Natural killer cell (primary cell): ENCODE results near the gene AK1. TPM values are rescaled to one million over a fixed set of nuclear protein-coding genes. Genes with fewer than 3 reads are reported as not detected.

Experiments
- ATAC-seq, 3 donors: fragments of 150-1000 bp in 2 of 3; fragments of 200-7000 bp in 1 of 3; cut with Tn5 transposase; 1 replicate in 1 of 3; 2 replicates in 2 of 3; pipeline ENCODE4 v1.10.0; 2021; ENCODE audit warnings: mild to moderate bottlenecking in 2 of 3, moderate library complexity in 2 of 3
- DNase-seq, 2 donors: peaks; one replicate each; pipeline versions ENCODE4 v3.0.0 to v3.0.0-alpha.2; 2013 to 2021; ENCODE audit warnings: mixed read lengths in 1 of 2
- H3K27ac ChIP-seq: one replicate; pipeline ENCODE4 v1.5.1; 2013; ENCODE audit warnings: mild to moderate bottlenecking, low read length
- H3K27me3 ChIP-seq: one replicate; pipeline ENCODE4 v1.6.1; 2013; ENCODE audit warnings: low read length; ENCODE audit not compliant: control insufficient read depth, insufficient read depth
- H3K36me3 ChIP-seq: one replicate; pipeline ENCODE4 v1.6.1; 2013; ENCODE audit warnings: low read length; ENCODE audit not compliant: control insufficient read depth, insufficient read depth
- H3K4me1 ChIP-seq: one replicate; pipeline ENCODE4 v1.6.1; 2013; ENCODE audit warnings: low read length; ENCODE audit not compliant: control insufficient read depth, insufficient read depth
- H3K4me3 ChIP-seq: one replicate; pipeline ENCODE4 v1.5.1; 2013; ENCODE audit warnings: low read length
- H3K9me3 ChIP-seq: one replicate; pipeline ENCODE4 v1.6.1; 2013; ENCODE audit warnings: low read length; ENCODE audit not compliant: control insufficient read depth, insufficient read depth
- H3K27ac Mint-ChIP-seq, 2 donors: one replicate each; pipeline ENCODE4 v1.8.0; 2022; ENCODE audit warnings: mild to moderate bottlenecking in 2 of 2, mixed read lengths in 2 of 2, moderate library complexity in 1 of 2
- H3K27me3 Mint-ChIP-seq, 2 donors: one replicate each; pipeline ENCODE4 v1.8.0; 2022; ENCODE audit warnings: low read depth in 2 of 2, mixed read lengths in 2 of 2
- H3K36me3 Mint-ChIP-seq: one replicate; pipeline ENCODE4 v1.8.0; 2022; ENCODE audit warnings: mixed read lengths
- H3K4me1 Mint-ChIP-seq, 2 donors: one replicate each; pipeline ENCODE4 v1.8.0; 2022; ENCODE audit warnings: mixed read lengths in 2 of 2
- H3K4me3 Mint-ChIP-seq: one replicate; pipeline ENCODE4 v1.8.0; 2022; ENCODE audit warnings: mild to moderate bottlenecking, moderate library complexity, mixed read lengths
- H3K9me3 Mint-ChIP-seq, 2 donors: one replicate each; pipeline ENCODE4 v1.8.0; 2022; ENCODE audit warnings: mixed read lengths in 2 of 2
- WGBS: methylation state at CpG from one replicate; pipeline ENCODE4 v1.1.7; 2013; ENCODE audit warnings: missing lambda C conversion rate; ENCODE audit not compliant: insufficient coverage; 5-methylcytosine and 5-hydroxymethylcytosine counted together
- intact Hi-C: fragments of 100-400 bp; cut with micrococcal nuclease; formaldehyde crosslinking; loops from one replicate; pipeline ENCODE4 v1.14.2; 2022
- total RNA-seq, 4 donors: library from RNA; stranded (reverse); fragments of 120-200 nt in 1 of 4; gene quantifications; one replicate each; pipeline versions ENCODE4 v1.2.3 to v1.2.4, GENCODE V29; 2013 to 2022
- TF ChIP-seq, protein P1 (sequence below): fragments of 200-600 bp; IDR thresholded peaks from one replicate; pipeline ENCODE4 v1.8.0; 2022; ENCODE audit warnings: antibody characterized with exemption

Gene AK1
- total RNA-seq, 3 donors from 2014 or later (not counting 1 experiment from before 2014, with no cell fraction given): 47.3 to 76.3 (median 54.2) TPM

DNA sequence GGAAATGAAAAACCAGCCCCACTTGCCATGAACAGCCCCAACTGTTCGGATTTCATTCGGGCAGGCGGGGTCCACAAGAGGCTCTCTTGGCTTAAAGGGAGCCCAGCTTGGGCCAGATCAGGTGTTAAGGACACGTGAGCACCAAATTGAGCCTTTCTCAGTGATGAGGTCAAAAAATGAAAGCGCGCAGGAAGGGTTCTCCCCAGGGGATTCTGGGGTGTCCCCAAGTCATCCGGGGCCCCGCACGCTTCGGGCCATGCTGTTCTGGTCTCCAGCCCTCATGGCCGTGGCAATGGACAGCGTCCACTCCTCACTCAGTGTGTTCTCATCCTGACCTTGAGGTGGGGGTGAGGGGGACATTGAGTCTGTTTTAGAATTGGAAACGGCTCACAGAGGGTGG lies 10.9 kb downstream of the AK1 start:
- Histone ChIP-seq H3K27me3 (no peaks in the 10 kb centered on the region), H3K36me3 (no peaks in the 10 kb centered on the region), H3K9me3 (no peaks in the 10 kb centered on the region), H3K4me1 (peaks cover 47% of the 10 kb centered on the region), H3K27ac (no peak overlapping the region), H3K4me3 (no peak overlapping the region)
- Mint-ChIP-seq H3K36me3 (no peaks in the 10 kb centered on the region), H3K9me3 (no peaks in the 10 kb centered on the region), H3K4me3 (no peak overlapping the region), H3K4me1 (peaks cover 14 to 32% of the 10 kb centered on the region in 2 donors), H3K27me3 (no peaks in the 10 kb centered on the region), H3K27ac (peak overlapping the region; percentile 1 to 60)
- ATAC-seq: no peak
- DNase-seq: no peak
- intact Hi-C loops: loop anchor here (5.0 to 10.0 kb wide), 3 partner anchors 64 to 362 kb away; partner anchors contain the start of genes CDK9 and FPGS
- TF ChIP-seq, protein P1, sequence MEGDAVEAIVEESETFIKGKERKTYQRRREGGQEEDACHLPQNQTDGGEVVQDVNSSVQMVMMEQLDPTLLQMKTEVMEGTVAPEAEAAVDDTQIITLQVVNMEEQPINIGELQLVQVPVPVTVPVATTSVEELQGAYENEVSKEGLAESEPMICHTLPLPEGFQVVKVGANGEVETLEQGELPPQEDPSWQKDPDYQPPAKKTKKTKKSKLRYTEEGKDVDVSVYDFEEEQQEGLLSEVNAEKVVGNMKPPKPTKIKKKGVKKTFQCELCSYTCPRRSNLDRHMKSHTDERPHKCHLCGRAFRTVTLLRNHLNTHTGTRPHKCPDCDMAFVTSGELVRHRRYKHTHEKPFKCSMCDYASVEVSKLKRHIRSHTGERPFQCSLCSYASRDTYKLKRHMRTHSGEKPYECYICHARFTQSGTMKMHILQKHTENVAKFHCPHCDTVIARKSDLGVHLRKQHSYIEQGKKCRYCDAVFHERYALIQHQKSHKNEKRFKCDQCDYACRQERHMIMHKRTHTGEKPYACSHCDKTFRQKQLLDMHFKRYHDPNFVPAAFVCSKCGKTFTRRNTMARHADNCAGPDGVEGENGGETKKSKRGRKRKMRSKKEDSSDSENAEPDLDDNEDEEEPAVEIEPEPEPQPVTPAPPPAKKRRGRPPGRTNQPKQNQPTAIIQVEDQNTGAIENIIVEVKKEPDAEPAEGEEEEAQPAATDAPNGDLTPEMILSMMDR: no peak
- 83% methylated on average over 12 of the region's 13 CpGs for WGBS

DNA sequence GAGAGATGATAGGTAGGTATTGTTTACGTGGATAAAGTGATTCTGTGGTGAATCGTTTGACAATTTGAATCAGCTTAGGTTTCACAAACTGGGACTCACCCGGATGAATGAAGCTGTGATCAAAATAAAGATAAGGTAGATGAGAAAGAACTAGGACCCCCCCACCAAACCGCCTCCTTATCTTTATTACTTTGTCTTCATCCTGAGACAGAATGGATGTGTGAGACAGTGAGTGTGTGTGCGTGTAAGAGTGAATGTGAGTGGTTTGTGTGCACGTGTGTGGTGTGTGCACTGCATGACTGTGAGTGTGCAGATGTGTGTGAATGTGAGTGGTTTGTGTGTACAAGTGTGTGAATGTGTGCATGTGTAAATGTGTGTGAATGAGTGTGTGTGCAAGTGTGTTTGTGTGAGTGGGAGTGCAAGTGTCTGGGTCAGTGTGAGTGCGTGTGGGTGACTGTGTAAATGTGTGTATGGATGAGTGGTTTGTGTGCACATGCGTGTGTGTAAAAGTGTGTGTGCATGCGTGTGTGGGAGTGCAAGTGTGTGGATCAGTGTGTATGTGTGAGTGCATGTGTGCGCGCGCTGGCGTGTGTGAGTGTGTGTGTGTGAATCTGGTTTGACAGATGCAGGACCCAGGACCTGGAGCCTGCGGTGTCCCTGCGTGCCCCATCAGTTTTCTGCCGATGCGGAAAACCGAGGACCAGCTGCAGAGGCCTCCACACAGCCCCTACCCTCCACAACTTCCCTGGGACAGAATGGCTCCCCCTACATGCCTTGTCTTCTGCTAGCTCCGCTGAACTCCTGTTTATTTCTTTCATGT lies 11.6 kb downstream of the AK1 start:
- Mint-ChIP-seq H3K27me3 (no peaks in the 10 kb centered on the region), H3K4me1 (peaks cover 14 to 39% of the 10 kb centered on the region in 2 donors), H3K9me3 (no peaks in the 10 kb centered on the region), H3K4me3 (no peak overlapping the region), H3K27ac (peak overlapping the region; percentile 60 to 63), H3K36me3 (no peaks in the 10 kb centered on the region)
- H3K36me3 ChIP-seq: no peaks in the 10 kb centered on the region
- intact Hi-C loops: loop anchor here (5.0 to 10.0 kb wide), 3 partner anchors 64 to 361 kb away; partner anchors contain the start of genes CDK9 and FPGS
- WGBS: 75% methylated on average over 17 of the region's 19 CpGs
- H3K27me3 ChIP-seq: no peaks in the 10 kb centered on the region
- DNase-seq (peak in 1 of 2 donors; percentile 57), ATAC-seq (no peak)
- no peaks in the 10 kb centered on the region for H3K9me3 ChIP-seq
- H3K4me3 ChIP-seq: no peak overlapping the region
- peak overlapping the region; percentile 57 for H3K27ac ChIP-seq
- TF ChIP-seq, protein P1: no peak
- H3K4me1 ChIP-seq: peaks cover 54% of the 10 kb centered on the region

DNA sequence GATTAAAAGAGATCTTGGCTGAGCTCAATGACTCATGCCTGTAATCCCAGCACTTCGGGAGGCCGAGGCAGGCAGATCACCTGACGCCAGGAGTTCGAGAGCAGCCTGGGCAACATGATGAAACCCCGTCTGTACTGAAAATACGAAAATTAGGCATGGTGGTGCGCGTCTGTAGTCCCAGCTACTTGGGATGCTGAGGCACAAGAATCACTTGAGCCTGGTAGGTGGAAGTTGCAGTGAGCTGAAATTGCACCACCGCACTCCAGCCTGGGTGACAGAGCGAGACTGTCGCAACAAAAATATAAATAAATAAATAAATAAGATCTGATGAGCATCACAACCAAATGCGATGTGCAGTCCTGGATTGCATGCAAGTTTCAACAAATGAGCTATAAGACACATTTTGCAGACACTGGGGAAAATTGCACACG lies 14.3 kb downstream of the AK1 start:
- H3K4me3 Mint-ChIP-seq: peak overlapping the region; percentile 49
- WGBS: 84% methylated on average over 10 of the region's 13 CpGs
- Histone ChIP-seq H3K36me3 (no peaks in the 10 kb centered on the region), H3K9me3 (no peaks in the 10 kb centered on the region), H3K4me3 (no peak overlapping the region), H3K27ac (peak overlapping the region; percentile 87), H3K27me3 (no peaks in the 10 kb centered on the region), H3K4me1 (peaks cover 67% of the 10 kb centered on the region)
- intact Hi-C loops: loop anchor here (2.0 to 10.0 kb wide), 3 partner anchors 54 to 358 kb away; partner anchors contain the start of genes ST6GALNAC4 and TOR2A
- peak overlapping the region; percentile 85 to 96 for H3K27ac Mint-ChIP-seq
- DNase-seq (no peak), ATAC-seq (no peak)
- TF ChIP-seq, protein P1: no peak
- no peaks in the 10 kb centered on the region for H3K36me3 Mint-ChIP-seq
- no peaks in the 10 kb centered on the region for H3K9me3 Mint-ChIP-seq
- H3K4me1 Mint-ChIP-seq: peaks cover 19 to 52% of the 10 kb centered on the region in 2 donors
- H3K27me3 Mint-ChIP-seq: no peaks in the 10 kb centered on the region
